Natural killer cell (primary cell): ENCODE results near the gene RUFY4. TPM values are rescaled to one million over a fixed set of nuclear protein-coding genes. Genes with fewer than 3 reads are reported as not detected.

ENCODE experiments used
- ATAC-seq, 3 donors: fragments of 150-1000 bp in 2 of 3; fragments of 200-7000 bp in 1 of 3; cut with Tn5 transposase; 1 replicate in 1 of 3; 2 replicates in 2 of 3; pipeline ENCODE4 v1.10.0; 2021; ENCODE audit warnings: mild to moderate bottlenecking in 2 of 3, moderate library complexity in 2 of 3
- DNase-seq, 2 donors: peaks; one replicate each; pipeline versions ENCODE4 v3.0.0 to v3.0.0-alpha.2; 2013 to 2021; ENCODE audit warnings: mixed read lengths in 1 of 2
- H3K27ac ChIP-seq: one replicate; pipeline ENCODE4 v1.5.1; 2013; ENCODE audit warnings: mild to moderate bottlenecking, low read length
- H3K27me3 ChIP-seq: one replicate; pipeline ENCODE4 v1.6.1; 2013; ENCODE audit warnings: low read length; ENCODE audit not compliant: control insufficient read depth, insufficient read depth
- H3K36me3 ChIP-seq: one replicate; pipeline ENCODE4 v1.6.1; 2013; ENCODE audit warnings: low read length; ENCODE audit not compliant: control insufficient read depth, insufficient read depth
- H3K4me1 ChIP-seq: one replicate; pipeline ENCODE4 v1.6.1; 2013; ENCODE audit warnings: low read length; ENCODE audit not compliant: control insufficient read depth, insufficient read depth
- H3K4me3 ChIP-seq: one replicate; pipeline ENCODE4 v1.5.1; 2013; ENCODE audit warnings: low read length
- H3K9me3 ChIP-seq: one replicate; pipeline ENCODE4 v1.6.1; 2013; ENCODE audit warnings: low read length; ENCODE audit not compliant: control insufficient read depth, insufficient read depth
- H3K27ac Mint-ChIP-seq, 2 donors: one replicate each; pipeline ENCODE4 v1.8.0; 2022; ENCODE audit warnings: mild to moderate bottlenecking in 2 of 2, mixed read lengths in 2 of 2, moderate library complexity in 1 of 2
- H3K27me3 Mint-ChIP-seq, 2 donors: one replicate each; pipeline ENCODE4 v1.8.0; 2022; ENCODE audit warnings: low read depth in 2 of 2, mixed read lengths in 2 of 2
- H3K36me3 Mint-ChIP-seq: one replicate; pipeline ENCODE4 v1.8.0; 2022; ENCODE audit warnings: mixed read lengths
- H3K4me1 Mint-ChIP-seq, 2 donors: one replicate each; pipeline ENCODE4 v1.8.0; 2022; ENCODE audit warnings: mixed read lengths in 2 of 2
- H3K4me3 Mint-ChIP-seq: one replicate; pipeline ENCODE4 v1.8.0; 2022; ENCODE audit warnings: mild to moderate bottlenecking, moderate library complexity, mixed read lengths
- H3K9me3 Mint-ChIP-seq, 2 donors: one replicate each; pipeline ENCODE4 v1.8.0; 2022; ENCODE audit warnings: mixed read lengths in 2 of 2
- CTCF ChIP-seq: fragments of 200-600 bp; IDR thresholded peaks from one replicate; pipeline ENCODE4 v1.8.0; 2022; ENCODE audit warnings: antibody characterized with exemption
- WGBS: methylation state at CpG from one replicate; pipeline ENCODE4 v1.1.7; 2013; ENCODE audit warnings: missing lambda C conversion rate; ENCODE audit not compliant: insufficient coverage; 5-methylcytosine and 5-hydroxymethylcytosine counted together
- intact Hi-C: fragments of 100-400 bp; cut with micrococcal nuclease; formaldehyde crosslinking; loops from one replicate; pipeline ENCODE4 v1.14.2; 2022
- total RNA-seq, 4 donors: library from RNA; stranded (reverse); fragments of 120-200 nt in 1 of 4; gene quantifications; one replicate each; pipeline versions ENCODE4 v1.2.3 to v1.2.4, GENCODE V29; 2013 to 2022

Gene RUFY4
- total RNA-seq, 3 donors from 2014 or later (not counting 1 experiment from before 2014, with no cell fraction given): 0.82 to 3.1 (median 1.8) TPM

- no peak for ATAC-seq
- Histone ChIP-seq H3K27me3 (no peaks in the 10 kb centered on the region), H3K9me3 (peaks cover 5% of the 10 kb centered on the region), H3K4me3 (no peak overlapping the region), H3K27ac (no peak overlapping the region), H3K36me3 (no peaks in the 10 kb centered on the region), H3K4me1 (no peaks in the 10 kb centered on the region)
- 74% methylated on average over 1 of the region's 8 CpGs for WGBS
- TF ChIP-seq CTCF: no peak
- Mint-ChIP-seq H3K4me1 (no peaks in the 10 kb centered on the region), H3K4me3 (no peak overlapping the region), H3K27ac (no peak overlapping the region), H3K36me3 (no peaks in the 10 kb centered on the region), H3K9me3 (peaks cover 0 to 2% of the 10 kb centered on the region in 2 donors), H3K27me3 (peaks cover 26 to 40% of the 10 kb centered on the region in 2 donors)
- DNase-seq: no peak
- intact Hi-C loops: no loop called here
Measured at GRCh38 chr2:218047536-218048225, 21.4 kb upstream of the RUFY4 start.

- Mint-ChIP-seq H3K9me3 (no peaks in the 10 kb centered on the region), H3K4me1 (no peaks in the 10 kb centered on the region), H3K27ac (no peak overlapping the region), H3K27me3 (peaks cover 28 to 47% of the 10 kb centered on the region in 2 donors), H3K4me3 (no peak overlapping the region), H3K36me3 (no peaks in the 10 kb centered on the region)
- no peaks in the 10 kb centered on the region for H3K27me3 ChIP-seq
- TF ChIP-seq CTCF: no peak
- no peaks in the 10 kb centered on the region for H3K4me1 ChIP-seq
- H3K4me3 ChIP-seq: no peak overlapping the region
- no peak overlapping the region for H3K27ac ChIP-seq
- peaks cover 5% of the 10 kb centered on the region for H3K9me3 ChIP-seq
- DNase-seq (no peak), ATAC-seq (no peak)
- 73% methylated on average over 3 of the region's 3 CpGs for WGBS
- no peaks in the 10 kb centered on the region for H3K36me3 ChIP-seq
- intact Hi-C loops: no loop called here
Measured at GRCh38 chr2:218051903-218052302, 17.1 kb upstream of the RUFY4 start.

- no peaks in the 10 kb centered on the region for H3K36me3 Mint-ChIP-seq
- no peak overlapping the region for H3K4me3 Mint-ChIP-seq
- no peak overlapping the region for H3K27ac ChIP-seq
- WGBS: 90% methylated on average over 3 of the region's 3 CpGs
- no peaks in the 10 kb centered on the region for H3K9me3 ChIP-seq
- H3K4me1 Mint-ChIP-seq: no peaks in the 10 kb centered on the region
- H3K36me3 ChIP-seq: no peaks in the 10 kb centered on the region
- no peak for DNase-seq
- H3K9me3 Mint-ChIP-seq: no peaks in the 10 kb centered on the region
- peaks cover 14 to 43% of the 10 kb centered on the region in 2 donors for H3K27me3 Mint-ChIP-seq
- no peak for TF ChIP-seq CTCF
- no peak for ATAC-seq
- intact Hi-C loops: no loop called here
- no peak overlapping the region for H3K27ac Mint-ChIP-seq
- H3K27me3 ChIP-seq: no peaks in the 10 kb centered on the region
- H3K4me1 ChIP-seq: peaks cover 7% of the 10 kb centered on the region
- no peak overlapping the region for H3K4me3 ChIP-seq
Measured at GRCh38 chr2:218059289-218059688, 9.8 kb upstream of the RUFY4 start.

GRCh38 chr2:218060118-218060517 is 8.9 kb upstream of the RUFY4 start:
- H3K27me3 Mint-ChIP-seq: peaks cover 14 to 43% of the 10 kb centered on the region in 2 donors
- no peaks in the 10 kb centered on the region for H3K9me3 Mint-ChIP-seq
- no peaks in the 10 kb centered on the region for H3K4me1 Mint-ChIP-seq
- no peaks in the 10 kb centered on the region for H3K9me3 ChIP-seq
- intact Hi-C loops: no loop called here
- no peaks in the 10 kb centered on the region for H3K27me3 ChIP-seq
- H3K27ac ChIP-seq: no peak overlapping the region
- H3K36me3 Mint-ChIP-seq: no peaks in the 10 kb centered on the region
- no peak overlapping the region for H3K27ac Mint-ChIP-seq
- no peak for TF ChIP-seq CTCF
- ATAC-seq: no peak
- H3K4me3 ChIP-seq: no peak overlapping the region
- DNase-seq: no peak
- H3K4me1 ChIP-seq: peaks cover 9% of the 10 kb centered on the region
- no peaks in the 10 kb centered on the region for H3K36me3 ChIP-seq
- WGBS: 63% methylated on average over 5 of the region's 5 CpGs
- no peak overlapping the region for H3K4me3 Mint-ChIP-seq
